HG02981 (cell line): ENCODE results near the gene GAD2.
"Not testable (repeated sequence)": the region's sequence is repeated elsewhere in the genome, so short reads cannot be mapped to it uniquely, and the experiment has no call there.

Experiments used
- ATAC-seq: cut with Tn5 transposase; IDR thresholded peaks from one replicate; pipeline ENCODE4 v1.9.1; 2021; ENCODE audit warnings: mild to moderate bottlenecking, moderate library complexity; ENCODE audit not compliant: unreplicated experiment

The GAD2 gene

DNA sequence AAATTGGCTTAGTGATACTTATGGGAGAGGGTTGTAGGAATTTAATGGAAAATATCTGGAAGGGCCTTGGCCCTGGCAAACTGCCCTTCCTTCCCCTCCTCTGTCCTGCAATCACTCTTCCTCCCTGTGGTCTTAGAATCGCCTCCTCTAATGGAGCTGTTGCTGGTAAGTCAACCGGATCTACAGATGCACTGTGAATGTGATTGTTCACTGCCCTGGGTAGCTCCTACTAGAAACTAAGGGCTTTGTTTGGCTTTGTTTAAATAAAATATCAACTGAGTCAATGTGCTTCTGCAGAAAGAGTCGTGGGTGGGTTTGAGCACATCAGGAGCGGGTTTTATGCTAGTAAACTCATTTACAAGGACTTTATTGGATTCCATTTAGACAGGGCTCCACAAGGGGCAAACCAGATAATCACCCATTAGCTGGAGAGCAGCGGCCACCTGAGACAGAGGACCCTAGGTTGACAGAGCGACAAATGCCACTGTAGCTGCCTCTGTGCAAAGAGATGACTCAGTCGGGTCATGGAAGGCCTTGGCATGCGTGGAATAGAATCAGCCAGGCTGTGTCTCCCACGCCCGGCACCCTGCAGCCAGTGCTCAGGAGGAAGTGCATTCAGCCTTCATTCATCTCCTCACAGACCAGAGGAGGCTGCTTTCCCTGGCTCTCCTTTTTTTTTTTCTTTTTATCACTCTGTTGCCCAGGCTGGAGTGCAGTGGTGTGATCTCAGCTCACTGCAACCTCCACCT lies 97.9 kb downstream of the GAD2 start:
- no peak for ATAC-seq

DNA sequence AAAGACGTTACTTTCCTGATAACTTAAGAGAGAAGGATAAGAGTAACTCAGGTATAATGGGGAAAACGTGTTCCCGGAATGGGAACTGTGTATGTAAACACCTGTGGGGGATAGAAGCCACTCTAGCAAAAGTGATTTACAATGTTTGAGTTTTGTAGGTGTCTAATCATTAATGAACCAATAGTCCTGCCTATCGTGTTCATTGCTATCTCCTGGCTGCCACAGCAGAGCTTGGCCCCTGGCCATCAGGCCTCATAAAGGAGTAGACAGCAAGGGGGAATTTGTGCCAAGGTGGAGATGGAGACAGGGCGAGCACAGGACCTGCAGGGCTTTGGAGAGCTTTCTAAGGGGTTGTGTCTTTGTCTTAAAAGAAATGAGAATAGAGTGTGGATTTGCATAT lies 102.1 kb downstream of the GAD2 start:
- no peak for ATAC-seq

DNA sequence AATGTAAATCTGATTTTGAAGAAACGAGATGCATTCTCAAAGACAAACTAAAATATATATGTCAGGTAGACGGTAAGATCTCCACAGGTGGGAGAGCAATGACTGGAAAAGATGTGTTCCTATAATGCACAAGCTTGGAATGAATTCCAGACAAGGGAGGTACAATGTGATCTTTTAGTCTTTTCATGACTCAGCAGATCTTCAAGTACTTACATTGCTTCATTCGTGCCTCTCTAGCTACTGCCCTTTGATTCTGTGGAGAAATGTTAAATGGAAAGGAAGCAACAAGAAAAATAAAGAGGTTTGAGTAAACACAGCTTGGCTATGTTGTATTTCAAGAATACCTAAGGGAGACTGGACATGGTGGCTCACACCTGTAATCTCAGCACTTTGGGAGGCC lies 106.6 kb downstream of the GAD2 start:
- ATAC-seq, result no peak

DNA sequence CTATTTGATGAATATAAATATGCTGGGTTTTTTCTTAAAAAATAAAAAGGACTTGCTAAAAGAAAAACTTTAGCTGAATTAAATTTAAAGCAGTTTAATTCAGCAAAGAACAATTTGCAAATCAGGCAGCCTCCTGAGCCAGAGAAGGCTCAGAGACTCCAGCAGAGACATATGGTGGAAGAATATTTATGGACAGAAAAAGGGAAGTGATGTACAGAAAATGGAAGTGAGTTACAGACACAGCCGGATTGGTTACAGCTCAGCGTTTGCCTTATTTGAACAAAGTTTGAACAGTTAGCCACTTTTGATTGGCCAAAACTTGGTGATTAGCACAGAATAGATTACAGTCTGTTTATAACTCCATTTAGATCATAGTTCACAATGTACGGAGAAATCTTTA lies 110.3 kb downstream of the GAD2 start:
- ATAC-seq, result no peak

DNA sequence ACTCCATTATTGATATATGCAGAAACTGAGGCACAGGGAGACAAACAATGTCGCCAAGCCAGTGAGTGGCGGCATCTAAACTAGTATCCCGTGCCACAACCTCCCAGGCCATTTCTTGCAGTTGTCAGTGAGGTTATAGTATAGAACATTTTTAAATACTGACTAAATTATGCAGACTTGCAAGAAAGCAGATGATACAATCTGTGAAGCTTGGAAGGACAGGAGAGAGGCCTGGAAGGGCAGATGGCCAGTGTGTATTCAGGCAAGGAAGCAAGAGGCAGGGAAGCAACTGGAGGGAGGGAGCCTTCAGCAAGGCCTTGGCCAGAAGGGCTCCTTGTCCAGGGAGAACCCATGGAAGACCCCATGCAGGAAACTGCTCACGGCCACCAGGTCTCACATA lies 111.2 kb downstream of the GAD2 start:
- ATAC-seq, result no peak

DNA sequence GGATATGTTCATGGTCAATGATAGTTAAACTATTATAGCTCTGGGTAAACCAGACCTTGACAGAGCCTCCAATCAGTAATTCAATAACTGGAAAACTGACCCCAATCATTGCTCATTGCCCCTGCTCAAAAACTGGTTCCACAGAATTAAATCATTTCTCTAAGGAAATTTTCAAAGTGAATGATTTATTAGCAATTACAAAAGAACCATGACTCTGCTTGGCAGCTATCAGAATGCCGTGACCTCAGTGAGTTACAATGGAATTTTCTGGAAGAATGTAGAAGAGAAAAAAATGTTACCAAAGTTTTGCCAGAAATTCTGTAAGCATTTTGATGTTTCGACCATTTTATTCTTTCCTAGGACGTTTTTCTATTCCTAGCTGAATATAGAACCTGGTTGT lies 114.8 kb downstream of the GAD2 start:
- ATAC-seq, result no peak

DNA sequence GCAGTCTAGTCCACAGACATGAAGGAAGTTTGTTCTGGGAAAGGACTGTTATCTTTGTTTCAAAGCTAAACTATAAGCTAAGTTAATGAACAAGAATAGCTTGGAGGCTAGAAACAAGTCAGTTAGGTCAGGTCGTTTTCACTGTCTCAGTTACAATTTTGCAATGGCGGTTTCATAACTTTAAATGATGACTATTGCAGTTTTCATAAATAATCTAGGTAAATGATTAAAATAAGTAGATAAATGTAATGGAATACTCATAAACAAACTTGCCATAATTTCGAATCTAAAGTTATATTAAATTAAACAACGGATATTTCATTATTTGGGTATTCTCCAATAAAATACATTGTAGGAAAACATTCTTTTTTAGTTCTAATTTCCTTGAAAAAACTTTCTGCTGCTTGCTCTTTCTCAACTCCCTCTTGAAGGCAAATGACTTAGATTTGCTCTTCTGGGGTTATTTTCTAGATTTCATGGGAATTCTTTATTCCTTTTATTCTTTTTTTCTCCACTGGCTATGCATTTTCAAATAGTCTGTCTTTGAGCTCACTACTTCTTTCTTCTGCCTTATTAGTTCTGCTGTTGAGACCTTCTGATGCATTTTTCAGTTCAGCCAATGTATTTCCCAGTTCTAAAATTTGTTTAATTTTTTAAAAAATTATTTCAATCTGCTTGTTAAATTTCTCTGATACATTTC lies 117.8 kb downstream of the GAD2 start:
- ATAC-seq, result no peak

DNA sequence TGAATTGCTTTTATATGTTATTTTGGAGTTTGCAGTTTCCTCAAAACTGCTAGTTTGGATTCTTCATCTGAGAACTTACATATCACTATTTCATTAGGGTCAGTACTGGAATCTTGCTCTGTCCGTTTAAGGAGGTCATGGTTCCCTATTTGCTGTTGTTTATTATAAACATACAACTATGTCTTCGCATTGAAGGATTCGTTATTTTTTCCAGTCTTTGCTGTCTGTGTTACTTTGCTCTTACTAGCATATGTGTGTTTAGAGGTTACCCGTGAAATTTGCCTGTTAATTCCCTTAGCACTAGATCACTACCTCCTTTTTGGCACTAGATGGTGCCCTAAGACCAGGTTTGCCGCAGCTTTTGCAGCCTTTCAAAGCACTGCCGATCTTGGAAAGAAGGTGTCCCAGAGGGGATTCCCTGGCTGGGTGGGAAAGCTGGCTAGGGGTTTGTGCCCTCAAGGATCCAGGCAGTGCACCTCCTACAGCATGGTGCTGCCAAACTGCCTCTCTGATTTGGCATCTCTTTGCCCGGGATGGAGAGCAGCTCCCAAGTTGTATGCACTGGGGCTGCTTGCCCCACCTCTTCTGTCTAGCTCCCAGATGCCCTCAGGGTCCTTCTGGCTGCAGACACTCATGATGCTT lies 118.5 kb downstream of the GAD2 start:
- ATAC-seq, result peak; percentile 83

DNA sequence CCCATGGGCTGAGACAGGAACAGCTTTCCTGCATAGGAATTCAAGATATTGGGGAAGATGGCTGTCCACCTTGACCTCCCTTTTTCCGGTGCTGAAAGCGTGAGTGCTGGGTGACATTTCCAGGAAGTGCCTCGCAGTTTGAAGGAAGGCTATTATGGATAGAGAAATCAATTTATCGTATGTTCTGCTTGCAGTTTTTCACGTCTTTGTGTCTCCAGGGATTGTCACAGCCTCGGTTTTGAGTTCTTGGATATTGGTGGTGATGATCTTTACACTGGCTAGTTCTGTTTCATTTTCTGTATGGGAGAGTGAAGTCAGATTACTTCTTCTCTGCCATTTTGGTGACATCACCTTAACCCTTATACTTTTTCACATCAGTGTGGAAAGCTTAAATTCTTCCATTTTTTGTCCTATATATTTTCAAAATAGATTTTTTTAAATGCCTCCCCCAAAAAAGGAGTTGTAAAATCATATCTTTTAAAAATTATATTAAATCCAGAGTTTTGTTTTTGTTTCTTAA lies 119.1 kb downstream of the GAD2 start:
- ATAC-seq, result peak; percentile 64

DNA sequence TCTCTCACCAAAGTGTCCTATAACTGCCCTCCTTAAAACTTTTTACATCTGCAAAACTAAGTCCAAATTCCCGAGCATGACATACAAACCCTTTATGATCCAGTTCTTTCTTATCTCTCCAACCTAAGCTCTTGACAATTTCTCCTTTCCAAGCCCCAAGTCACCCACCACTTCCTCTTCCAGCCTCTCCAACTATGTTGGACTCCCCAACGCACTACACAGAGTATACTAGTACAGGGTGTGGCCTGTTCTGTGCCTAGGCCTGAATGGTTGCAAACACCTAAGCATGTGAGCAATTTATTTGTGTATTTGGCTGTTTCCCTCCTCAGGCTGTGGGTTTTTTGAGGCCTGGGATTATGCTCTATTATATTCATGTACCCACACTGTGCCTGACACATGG lies 120.4 kb downstream of the GAD2 start:
- ATAC-seq, result no peak

DNA sequence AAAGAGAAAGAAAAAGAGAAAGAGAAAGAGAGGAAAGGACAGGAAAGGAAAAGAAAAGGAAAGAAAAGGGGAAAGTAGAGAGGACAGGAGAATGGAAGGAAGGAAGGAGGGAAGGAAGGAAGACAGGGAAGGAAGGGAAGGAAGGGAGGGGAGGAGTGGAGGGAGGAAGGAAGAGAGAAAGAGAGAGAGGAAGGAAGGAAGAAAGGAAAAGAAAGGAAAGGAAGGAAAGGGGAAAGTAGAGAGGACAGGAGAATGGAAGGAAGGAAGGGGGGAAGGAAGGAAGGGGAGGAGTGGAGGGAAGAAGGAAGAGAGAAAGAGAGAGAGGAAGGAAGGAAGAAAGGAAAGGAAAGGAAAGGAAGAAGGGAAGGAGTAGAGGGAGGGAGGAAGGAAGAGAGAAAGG lies 125.1 kb downstream of the GAD2 start:
- ATAC-seq, result no peak

DNA sequence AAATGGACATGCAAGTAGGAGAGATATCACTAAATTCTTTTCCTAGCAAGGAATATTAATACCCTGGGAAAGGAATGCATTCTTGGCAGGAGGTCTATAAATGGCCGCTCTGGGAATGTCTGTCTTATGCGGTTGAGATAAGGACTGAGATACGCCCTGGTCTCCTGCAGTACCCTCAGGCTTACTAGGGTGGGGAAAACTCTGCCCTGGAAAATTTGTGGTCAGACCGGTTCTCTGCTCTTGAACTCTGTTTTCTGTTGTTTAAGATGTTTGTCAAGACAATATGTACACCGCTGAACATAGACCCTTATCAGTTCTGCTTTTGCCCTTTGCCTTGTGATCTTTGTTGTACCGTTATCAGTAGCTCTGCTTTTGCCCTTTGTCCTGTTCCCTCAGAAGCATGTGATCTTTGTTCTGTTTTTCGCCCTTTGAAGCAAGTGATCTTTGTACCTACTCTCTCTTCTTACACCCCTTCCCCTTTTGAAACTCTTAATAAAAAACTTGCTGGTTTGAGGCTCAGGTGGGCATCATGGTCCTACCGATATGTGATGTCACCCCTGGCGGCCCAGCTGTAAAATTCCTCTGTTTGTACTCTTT lies 132.3 kb downstream of the GAD2 start:
- ATAC-seq, result not testable (repeated sequence)
